IPS DF 4.7 (cell line): ENCODE results near the gene UBR3.
"Not testable (repeated sequence)": the region's sequence is repeated elsewhere in the genome, so short reads cannot be mapped to it uniquely, and the experiment has no call there.

ENCODE experiments used
- DNase-seq: peaks from one replicate; pipeline ENCODE4 v3.0.0-alpha.2; 2013; ENCODE audit warnings: low spot score; ENCODE audit errors: extremely low read depth

Gene UBR3

GRCh38 chr2:170098626-170099312 lies 271.5 kb downstream of the UBR3 start:
- DNase-seq: no peak

- DNase-seq: no peak
These were observed 274.5 kb downstream of the UBR3 start for GRCh38 chr2:170101789-170102188.

DNA sequence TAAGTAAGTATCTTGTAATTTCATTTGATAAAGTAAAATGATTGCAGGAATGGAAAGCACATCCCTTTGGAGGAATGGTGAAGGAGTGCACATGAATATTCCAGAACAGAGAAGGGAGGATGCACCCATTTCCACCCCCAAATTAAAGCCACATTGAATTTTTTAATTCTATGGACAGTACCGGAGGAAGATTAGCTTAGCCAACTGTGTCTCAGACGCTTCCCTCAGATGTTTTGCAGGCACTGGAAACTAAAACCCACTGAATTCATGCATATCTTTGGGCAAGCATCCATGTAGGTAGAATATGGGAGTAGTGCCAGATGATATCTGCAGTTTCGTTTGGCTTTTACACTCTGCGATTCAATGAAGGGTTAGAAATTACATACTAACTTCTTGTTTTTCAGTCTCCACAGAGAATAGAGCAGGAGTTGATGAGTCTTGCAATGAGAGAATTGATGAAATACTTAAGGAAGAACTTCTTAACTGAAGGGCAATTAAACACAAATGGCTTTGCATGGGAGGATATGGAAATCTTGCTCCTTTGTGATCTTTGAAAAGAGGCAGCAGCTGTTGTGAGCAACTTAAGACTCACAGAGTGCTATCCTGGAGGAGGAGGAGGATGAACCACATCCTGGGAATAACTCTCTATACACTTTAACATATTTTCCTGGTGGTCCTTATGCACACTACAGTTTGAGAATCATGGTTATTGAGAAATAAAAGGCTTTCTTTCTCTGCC lies 279.0 kb downstream of the UBR3 start:
- peak; percentile 62 for DNase-seq

DNA sequence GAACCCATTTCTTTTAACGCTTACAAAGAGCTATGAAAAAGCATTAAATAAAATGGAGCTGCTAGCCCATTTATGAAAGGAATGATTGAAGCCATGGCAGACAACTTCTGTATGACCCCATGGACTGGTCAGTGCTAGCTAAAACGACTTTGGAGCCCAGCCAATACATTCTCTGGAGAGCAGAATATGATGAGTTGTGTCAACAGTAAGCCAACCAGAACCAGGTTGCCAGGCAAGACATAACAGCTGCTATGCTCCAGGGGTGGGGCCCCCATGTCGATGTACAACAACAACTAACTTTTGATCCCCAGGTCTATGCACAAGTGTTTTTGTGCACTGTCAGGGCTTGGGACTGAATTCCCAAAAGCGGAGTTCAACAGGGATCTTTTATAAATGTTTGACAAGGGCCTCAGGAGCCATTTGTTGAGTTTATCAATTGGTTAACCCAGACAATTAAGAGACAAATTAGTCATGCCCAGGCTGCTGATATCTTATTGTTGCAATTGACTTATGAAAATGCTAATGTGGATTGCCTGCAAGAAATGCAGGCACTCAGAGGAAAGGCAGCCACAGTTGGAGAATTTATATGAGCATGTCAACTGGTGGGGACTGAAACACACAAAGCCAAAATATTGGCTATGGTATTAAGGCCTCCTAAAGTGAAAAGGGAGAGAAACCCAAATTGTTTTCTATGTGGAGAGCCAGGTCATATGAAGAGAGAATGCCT lies 286.1 kb downstream of the UBR3 start:
- DNase-seq: no peak

DNA sequence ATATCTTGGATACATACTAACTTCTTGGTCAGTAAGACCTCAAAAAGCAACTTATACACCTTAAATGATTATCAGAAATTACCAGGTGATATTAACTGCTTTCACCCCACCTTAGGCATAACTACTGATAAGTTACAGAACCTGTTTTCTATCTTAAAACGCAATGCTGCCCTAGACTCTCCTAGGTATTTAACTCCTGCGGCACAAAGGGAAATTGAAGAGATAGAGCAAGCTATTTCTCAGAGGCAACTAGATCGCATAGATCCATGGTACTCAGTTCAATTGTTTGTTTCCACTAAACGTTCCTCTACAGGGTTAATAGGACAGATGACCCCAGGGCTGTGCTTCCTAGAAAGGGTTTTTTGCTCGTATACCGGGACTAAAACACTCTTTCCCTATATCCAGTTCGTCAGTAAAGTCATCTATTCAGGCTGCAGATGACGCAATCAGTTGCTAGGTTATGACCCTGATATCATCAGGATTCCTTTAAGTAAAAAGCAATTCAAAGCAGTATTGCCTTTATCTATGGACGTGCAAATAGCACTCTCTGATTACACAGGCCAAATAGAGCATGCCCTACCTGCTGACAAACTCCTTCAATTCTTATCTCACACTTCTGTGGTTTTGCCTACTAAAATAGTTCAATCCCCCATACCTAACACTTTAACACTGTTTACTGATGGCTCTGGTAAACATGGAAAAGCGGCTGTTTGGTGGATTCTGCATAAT lies 288.4 kb downstream of the UBR3 start:
- no peak for DNase-seq

DNA sequence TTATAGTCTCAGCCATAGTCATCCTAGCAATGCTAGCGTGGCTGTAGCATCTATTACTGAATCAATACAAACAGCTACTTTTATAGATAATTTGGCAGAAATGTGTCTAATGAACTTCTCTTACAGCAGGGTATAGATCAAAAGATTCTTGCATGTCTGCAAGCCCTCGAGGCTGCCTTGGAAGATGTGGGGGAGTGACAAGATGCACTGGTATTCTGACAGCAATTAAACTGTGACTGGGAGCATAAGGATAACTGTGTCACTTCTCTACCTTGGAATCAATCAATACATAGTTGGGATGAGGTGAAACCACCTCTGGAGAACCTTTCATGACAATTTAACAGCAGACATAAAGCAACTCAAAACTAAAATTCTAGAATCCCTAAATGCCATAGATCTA lies 291.4 kb downstream of the UBR3 start:
- no peak for DNase-seq

GRCh38 chr2:170119326-170119725 lies 292.1 kb downstream of the UBR3 start:
- not testable (repeated sequence) for DNase-seq

DNA sequence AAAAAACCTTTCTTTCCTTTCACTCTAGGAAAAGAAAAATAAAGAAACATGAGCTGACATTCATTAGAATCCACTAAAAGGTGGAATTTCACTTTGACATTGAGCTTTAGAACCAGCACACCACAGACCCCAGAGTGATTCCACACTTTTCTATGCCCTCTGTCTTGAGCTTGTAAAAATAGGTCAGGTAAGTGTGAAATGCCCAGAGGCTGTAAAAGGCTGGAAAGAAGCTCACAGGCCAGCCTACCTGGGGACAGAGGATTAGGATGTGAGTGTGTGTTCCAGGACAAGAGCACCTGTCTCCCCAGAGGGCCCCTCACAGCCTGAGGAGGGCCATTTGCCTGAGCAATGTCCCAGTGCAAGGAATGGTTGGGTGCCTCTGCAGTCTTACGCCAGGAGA lies 294.4 kb downstream of the UBR3 start:
- DNase-seq: no peak

- DNase-seq: no peak
These were observed 295.8 kb downstream of the UBR3 start for GRCh38 chr2:170122883-170123547.

DNA sequence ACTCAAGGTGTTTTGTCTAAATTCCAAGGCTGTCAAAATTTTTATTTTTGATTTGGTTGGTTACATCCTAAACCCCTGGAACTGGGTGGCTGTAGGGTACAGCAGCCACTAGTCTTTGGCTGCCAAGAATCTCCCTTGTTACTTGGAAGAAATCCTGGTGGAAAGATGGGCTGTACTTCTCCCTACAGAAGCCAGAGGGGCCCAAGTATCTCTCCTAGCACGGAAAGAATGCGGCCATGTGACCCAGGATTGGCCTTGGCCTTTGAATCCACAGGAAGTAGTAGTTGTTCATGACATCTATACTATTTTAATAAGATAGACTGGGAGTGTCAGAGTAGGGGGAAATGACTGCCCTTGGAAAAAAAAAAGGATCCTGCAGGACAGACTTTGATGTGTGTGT lies 296.3 kb downstream of the UBR3 start:
- no peak for DNase-seq

GRCh38 chr2:170126138-170126728 lies 299.0 kb downstream of the UBR3 start:
- DNase-seq: not testable (repeated sequence)
